Omental fat pad (tissue), 4 donors: Measurements from ENCODE around the gene ABHD15. TPM values are rescaled to one million over a fixed set of nuclear protein-coding genes. Genes with fewer than 3 reads are reported as not detected.

ENCODE experiments used
- ATAC-seq: fragments of 150-250 bp; one replicate; pipeline ENCODE4 v1.9.1; 2016; ENCODE audit warnings: mild to moderate bottlenecking, moderate library complexity; ENCODE audit not compliant: low FRiP score
- DNase-seq: peaks from one replicate; pipeline ENCODE4 v3.0.0-alpha.2; 2019; ENCODE audit warnings: low spot score
- CTCF ChIP-seq, 3 donors: fragments of 450-650 bp; IDR thresholded peaks; one replicate each; pipeline ENCODE4 v1.5.1; 2016 to 2017; ENCODE audit warnings: antibody characterized with exemption in 3 of 3, mild to moderate bottlenecking in 3 of 3, moderate library complexity in 2 of 3
- total RNA-seq, 4 donors: library from RNA; depleted of rRNA; stranded (reverse); fragments of >200 nt; gene quantifications; one replicate each; pipeline ENCODE4 v1.1.0, GENCODE V29; 2016

The ABHD15 gene
- total RNA-seq, 4 donors from 2014 or later, result 21.6 to 55.2 (median 25.2) TPM

GRCh38 chr17:29526322-29526721 is 40.5 kb downstream of the ABHD15 start:
- no peak for ATAC-seq

DNA sequence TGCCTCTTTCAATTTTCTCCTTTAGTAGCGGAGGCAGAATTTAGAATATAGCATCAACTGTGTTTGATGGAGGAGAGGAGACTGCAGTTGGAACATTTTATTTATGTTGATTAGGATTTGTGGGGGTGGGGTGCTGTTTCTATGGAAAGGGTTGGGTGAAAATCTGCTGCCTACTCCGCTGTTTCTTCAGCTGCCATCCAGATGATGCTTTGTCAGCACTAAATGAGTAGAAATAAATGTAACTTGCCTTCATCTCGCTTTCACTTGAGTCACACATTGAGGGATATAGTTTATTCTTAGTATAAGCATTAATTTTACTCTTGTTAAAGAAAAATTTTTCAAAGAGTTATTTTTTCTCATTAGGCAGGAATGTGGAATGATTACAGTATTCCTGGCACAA is 42.1 kb downstream of the ABHD15 start:
- no peak for ATAC-seq
- TF ChIP-seq CTCF (IDR thresholded peaks at IDR 0.05), result no peak
- no peak for DNase-seq

More at GRCh38 chr17:29526322-29526721, 40.5 kb downstream of the ABHD15 start:
- DNase-seq, result no peak
- TF ChIP-seq CTCF (IDR thresholded peaks at IDR 0.05), result no peak

DNA sequence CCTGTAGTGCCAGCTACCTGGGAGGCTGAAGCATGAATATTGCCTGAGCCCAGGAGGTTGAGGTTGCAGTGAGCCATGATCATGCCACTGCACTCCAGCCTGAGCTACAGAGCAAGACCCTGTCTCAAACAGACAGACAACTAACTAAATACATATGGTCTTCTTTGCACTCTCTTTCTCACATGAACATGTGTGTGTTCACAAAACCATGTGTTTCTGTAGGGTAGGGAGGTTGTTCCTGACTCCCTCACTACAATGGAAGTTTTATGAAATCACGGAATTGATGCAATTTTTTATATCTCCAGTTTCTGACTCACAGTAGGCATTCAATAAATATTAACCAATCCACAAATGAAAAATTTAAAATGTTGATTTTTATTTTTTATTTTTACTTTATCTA is 48.5 kb downstream of the ABHD15 start:
- TF ChIP-seq CTCF (IDR thresholded peaks at IDR 0.05), result no peak
- ATAC-seq, result no peak

DNA sequence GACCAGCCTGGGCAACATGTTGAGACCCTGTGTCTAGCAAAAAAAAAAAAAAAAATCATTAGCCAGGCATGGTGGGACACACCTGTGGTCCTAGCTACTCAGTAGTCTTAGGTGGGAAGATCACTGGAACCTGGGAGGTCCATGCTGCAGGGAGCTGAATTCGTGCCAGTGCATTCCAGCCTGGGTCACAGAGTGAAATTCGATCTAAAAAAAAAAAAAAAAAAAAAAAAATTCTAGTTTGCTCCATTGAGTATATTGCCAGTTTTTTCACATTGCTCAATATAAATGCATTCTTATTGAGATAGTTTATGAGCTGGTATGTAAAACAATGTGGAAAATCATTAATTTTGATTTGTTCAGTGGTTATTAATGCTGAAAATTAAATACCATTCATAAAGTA is 52.0 kb downstream of the ABHD15 start:
- TF ChIP-seq CTCF (IDR thresholded peaks at IDR 0.05), result no peak
- DNase-seq, result no peak
- ATAC-seq, result no peak

More for the DNA sequence above, 48.5 kb downstream of the ABHD15 start:
- DNase-seq, result no peak

DNA sequence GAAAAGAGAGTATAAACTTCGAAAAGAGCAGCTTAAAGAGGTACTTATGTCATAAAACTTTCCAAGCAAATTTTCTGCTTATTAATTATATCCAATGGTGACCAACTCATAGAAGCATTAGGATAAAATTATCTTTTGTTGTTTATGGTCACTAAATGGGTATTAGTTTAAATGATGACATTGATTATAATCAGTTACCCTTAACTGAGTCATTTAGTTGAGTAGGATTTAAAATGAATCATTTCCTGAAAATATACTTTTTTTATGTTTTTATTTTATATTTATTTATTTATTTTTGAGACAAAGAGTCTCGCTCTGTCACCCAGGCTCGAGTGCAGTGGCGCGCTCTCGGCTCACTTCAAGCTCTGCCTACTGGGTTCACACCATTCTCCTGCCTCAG is 55.9 kb downstream of the ABHD15 start:
- TF ChIP-seq CTCF (IDR thresholded peaks at IDR 0.05), result no peak
- DNase-seq, result no peak
- ATAC-seq, result no peak

Other genes starting within 250 kb of the ABHD15 start
- 10 to 100 TPM; 60.3 to 84.2 (median 64.3) TPM for gene TAOK1, start 176.7 kb downstream of the ABHD15 start, total RNA-seq
- 100 to 1,000 TPM in 1 of 4 donors, 10 to 100 TPM in 3; 65.0 to 122 (median 72.6) TPM for gene TP53I13, start 1.7 kb upstream of the ABHD15 start, total RNA-seq
- 10 to 100 TPM; 24.4 to 73.6 (median 37.3) TPM for gene GIT1, start 22.6 kb upstream of the ABHD15 start, total RNA-seq
- gene ANKRD13B, start 26.1 kb upstream of the ABHD15 start, total RNA-seq, result 10 to 100 TPM in 3 of 4 donors, 1 to 10 TPM in 1; 9.2 to 18.3 (median 13.2) TPM
- gene CORO6, start 55.9 kb upstream of the ABHD15 start, total RNA-seq, result 10 to 100 TPM; 10.7 to 45.9 (median 14.1) TPM